Tibial nerve (tissue), 4 donors: Measurements from ENCODE around the gene AP4B1.

ENCODE experiments used
- CTCF ChIP-seq, 5 experiments: fragments of 200-600 bp in 3 of 5; fragments of 450-650 bp in 2 of 5; sonication (generic) in 3 of 5; IDR thresholded peaks; one replicate each; pipeline ENCODE4 v1.5.1; 2016 to 2019; ENCODE audit warnings: antibody characterized with exemption in 5 of 5, mild to moderate bottlenecking in 3 of 5, moderate library complexity in 2 of 5
- EP300 ChIP-seq, 2 donors: sonication (generic); formaldehyde crosslinking; IDR thresholded peaks; one replicate each; pipeline ENCODE4 v1.6.1; 2017; ENCODE audit warnings: antibody characterized with exemption in 2 of 2, mild to moderate bottlenecking in 1 of 2
- POLR2A ChIP-seq, 2 donors: fragments of 450-650 bp; IDR thresholded peaks; one replicate each; pipeline ENCODE4 v1.6.1; 2017; ENCODE audit warnings: antibody characterized with exemption in 2 of 2, mild to moderate bottlenecking in 2 of 2, moderate library complexity in 2 of 2

DNA sequence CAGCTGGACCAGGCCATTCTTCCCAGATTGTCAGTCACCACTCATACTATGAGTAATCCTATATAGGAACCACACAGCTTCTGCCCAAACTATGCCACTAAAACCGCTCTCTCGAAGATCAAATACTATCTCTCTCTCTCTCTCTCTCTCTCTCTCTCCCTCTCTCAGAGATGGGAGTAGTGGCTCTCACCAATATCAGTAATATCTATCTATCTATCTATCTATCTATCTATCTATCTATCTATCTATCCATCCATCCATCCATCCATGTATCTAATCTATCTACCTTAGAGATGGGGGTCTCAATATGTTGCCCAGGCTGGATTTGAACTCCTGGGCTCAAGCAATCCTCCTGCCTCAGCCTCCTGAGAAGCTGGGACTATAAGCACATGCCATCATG, 19.9 kb upstream of the AP4B1 start:
- no peak for TF ChIP-seq CTCF (IDR thresholded peaks at IDR 0.05)
- TF ChIP-seq EP300 (IDR thresholded peaks at IDR 0.05) = no peak
- TF ChIP-seq POLR2A (IDR thresholded peaks at IDR 0.05) = no peak
